HCEC 1CT (cell line): ENCODE data around the gene RIMBP2.

Experiments used
- DNase-seq: peaks from one replicate; pipeline ENCODE4 v3.0.0-alpha.2; 2017

RIMBP2 gene

DNA sequence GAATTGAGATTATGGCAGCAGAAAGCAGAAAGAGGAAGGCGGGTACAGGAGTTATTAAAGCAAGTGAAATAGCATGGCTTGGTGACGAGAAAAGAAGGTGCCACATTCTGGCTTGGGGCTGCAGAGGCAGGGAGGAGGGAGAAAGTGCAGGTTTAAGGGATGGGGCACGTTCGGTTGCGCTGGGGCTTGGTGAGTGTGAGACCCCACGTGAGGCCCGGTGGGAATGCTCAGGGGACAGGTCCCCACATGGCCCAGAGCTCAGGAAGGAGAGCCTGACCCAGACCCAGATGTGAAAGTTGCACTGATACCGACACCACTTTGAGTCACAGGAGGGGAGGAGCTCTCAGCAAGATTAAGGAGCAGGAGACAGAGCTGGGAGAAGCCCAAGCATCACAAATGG is 191.3 kb downstream of the RIMBP2 start:
- DNase-seq, result no peak

DNA sequence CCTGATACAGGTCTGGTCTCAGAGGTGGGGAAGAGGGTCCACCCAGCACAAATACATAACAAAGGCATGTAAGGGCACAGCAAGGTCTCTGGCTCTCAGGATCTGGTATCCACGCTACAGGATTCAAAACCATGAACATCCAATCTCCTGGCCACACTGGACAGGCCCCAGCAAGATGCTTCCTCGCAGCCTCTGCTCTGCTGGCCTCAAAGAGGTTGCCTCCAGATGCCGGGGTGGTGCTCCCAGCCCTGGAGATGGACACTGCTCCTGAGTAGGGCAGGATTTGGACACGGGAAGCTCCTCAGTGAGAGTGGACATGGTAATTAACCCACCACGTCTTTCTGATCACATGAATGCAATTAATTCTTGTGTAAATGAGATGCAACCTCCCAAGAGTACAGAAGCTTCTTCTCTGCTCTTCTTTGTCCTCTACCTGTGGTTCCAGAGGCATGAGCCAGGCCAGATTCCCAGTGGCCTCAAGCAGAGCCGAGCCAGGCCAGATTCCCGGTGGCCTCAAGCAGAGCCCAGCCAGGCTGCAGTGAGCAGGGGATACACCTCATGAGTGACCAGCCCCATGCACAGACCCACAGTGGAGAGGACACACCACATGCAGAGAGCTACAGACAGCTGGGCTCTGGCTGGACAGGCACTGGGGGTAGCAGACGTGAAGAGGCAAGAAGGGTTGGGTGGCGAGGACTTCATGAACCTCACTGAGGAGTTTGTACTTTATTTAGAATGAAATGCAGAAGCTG is 192.1 kb downstream of the RIMBP2 start:
- no peak for DNase-seq

- DNase-seq, result no peak
Observed at GRCh38 chr12:130523208-130523607, 192.9 kb downstream of the RIMBP2 start.

DNA sequence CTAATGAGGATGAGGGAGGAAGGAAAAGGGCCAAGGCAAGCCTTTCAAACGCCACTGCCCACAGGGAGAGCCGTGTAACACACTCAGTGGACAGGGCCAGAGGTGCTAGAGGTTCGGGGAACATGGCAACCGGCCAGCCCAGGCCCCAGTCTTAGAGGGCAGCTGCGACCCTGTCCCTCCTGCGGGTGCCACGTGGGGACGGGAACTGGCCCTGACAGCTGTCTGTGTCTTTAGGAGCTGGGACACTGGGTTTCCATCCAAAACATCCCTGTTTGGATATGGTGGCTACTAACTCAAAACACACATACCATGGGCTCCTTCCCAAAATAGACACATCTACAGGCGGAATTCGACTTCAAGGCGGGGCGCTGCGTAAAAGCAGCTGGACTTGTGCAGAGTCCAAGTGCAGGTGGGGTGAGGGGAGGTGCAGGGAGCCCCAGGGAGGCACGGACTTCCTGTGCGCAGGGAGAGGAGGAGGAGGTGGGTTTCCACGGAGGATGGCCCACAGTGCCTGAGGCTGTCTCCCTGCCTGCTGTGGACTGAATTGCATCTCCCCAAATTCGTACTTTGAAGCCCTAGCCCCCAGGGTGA is 193.8 kb downstream of the RIMBP2 start:
- DNase-seq, result no peak

GRCh38 chr12:130521375-130522124 is 194.5 kb downstream of the RIMBP2 start:
- DNase-seq, result no peak

DNA sequence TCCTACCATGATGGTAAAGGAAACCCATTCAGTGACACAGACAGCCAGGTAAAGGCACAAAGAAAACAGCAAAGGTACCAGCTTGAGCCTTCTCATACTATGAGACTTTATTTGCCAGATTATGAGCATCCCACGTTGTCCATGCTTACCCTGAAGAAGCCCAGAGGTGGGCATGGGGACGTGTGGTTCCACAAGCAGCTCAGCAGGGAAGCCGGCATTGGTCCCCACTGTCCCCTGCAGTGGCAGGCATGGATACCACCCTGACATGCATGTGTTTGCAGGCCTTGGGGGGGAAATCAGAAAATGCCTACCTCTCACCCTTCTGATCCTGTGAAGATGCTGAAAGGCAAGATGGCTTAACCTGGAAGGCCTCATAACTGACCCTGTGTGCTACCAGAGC is 195.3 kb downstream of the RIMBP2 start:
- DNase-seq, result no peak

DNA sequence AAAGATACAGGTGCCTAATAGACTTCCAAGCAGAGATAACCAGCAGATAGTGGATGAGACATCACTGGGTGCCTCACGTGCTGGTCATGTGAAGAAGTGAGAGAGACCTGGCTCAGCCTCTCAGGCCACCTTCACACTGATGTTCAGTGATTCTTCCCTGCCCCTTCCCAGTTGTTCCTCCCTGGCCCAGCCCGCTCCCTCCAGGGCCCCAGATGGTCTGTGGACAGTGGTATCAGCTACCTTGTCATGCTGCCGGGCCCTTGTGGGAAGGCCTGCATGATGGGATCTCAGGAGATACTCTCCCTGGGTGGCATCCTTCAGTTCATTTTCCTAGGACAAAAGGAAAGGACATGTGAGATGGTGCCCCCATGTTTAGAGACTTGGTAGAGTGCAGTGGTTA is 198.5 kb downstream of the RIMBP2 start:
- no peak for DNase-seq

DNA sequence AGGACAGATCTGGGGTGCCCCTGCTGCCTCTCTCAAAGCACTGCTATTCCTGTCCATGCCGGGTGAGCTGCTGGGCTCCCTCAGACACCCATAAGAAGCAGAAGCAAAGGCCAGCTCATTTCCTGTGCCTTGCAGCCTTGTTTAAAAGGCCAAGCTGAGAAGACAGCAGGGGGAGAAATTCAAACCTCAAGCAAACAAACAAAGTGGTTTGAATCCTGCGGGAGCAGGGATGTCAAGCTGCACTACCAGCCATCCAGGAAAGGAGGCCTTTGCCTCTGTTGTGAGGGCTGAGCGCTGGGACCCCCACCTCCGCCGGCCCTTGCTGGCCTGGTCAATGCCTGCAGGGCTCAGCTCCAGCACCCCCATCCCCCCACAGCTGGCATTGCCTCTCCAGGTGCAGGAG is 201.9 kb downstream of the RIMBP2 start:
- DNase-seq, result no peak

DNA sequence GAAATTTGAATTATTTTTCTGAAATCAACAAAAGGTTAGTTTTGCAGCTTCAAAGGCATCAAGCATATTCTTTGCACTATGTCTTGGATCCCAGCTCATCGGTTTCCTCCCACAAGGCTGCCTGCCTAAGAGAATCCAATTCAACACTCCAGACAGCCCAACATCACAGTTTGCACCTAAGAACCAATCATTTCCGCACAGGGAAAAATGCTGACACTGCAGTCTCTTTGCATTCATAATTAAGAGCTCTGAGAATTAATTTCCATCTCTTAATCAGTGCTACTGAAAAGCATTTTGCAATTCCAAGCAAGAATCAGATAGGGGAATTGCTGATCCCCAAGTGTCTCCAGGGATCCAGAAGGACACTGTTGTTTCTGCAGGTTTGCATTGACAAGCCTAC is 202.5 kb downstream of the RIMBP2 start:
- DNase-seq, result no peak

DNA sequence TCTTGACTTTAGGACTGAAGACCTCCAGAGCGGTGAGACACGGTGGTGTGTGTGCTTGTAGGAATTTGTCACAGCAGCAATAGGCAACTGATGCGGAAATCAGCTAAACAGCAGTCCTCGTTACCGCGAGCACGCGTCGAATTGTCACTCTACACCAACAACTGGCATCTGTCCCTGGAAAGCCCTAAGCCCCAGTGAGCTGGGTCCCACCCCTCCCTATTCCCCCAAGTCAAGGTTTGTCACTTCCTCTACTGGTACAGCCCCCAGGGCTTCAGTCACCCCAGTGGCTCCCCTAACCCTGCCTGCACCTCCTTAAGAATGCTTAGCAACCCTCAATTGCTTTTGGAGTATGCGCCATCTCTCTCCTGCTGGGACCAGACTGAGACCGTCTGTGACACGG is 204.8 kb downstream of the RIMBP2 start:
- no peak for DNase-seq

DNA sequence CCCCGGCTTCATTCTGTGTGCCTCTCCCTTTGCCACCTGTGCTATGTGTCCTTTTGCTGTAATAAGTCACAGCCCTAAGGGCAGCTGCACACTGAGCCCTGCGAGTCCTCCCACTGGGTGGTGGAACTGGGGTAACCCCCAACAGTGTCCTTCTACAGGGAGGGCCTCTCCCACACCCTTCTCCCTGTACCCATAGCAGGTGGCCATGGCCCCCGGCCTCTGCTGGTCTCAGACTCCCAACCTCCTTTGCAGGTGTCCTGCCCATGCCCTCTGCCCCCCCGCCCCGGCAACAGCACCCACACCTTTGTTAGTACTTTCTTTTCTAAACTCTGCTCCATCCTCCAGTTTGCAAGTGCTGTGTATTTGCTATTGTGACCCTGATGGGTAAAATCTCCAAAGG is 206.6 kb downstream of the RIMBP2 start:
- no peak for DNase-seq

DNA sequence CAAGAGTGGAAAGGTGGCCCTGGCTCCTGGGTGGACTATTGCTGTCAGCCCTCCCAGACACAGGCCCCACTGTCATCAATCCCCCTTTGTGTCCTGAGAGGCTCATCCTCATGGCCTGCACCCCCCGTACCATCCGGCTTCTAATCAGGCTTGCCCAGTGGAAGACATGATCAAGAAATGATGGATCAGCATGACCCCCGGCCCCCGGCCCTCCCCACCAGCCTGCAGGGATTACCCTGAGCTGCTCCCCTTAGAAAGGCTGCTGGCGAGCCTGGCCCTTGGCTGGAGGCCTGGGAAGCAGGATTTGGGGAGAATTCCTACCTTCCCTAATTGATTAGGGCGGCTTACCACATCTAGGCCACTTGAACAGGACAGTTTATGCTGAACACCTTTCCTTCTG is 207.3 kb downstream of the RIMBP2 start:
- DNase-seq, result no peak

- no peak for DNase-seq
Observed at GRCh38 chr12:130508318-130508717, 207.8 kb downstream of the RIMBP2 start.

GRCh38 chr12:130506844-130507243 is 209.3 kb downstream of the RIMBP2 start:
- no peak for DNase-seq

GRCh38 chr12:130504840-130505175 is 211.3 kb downstream of the RIMBP2 start:
- no peak for DNase-seq

DNA sequence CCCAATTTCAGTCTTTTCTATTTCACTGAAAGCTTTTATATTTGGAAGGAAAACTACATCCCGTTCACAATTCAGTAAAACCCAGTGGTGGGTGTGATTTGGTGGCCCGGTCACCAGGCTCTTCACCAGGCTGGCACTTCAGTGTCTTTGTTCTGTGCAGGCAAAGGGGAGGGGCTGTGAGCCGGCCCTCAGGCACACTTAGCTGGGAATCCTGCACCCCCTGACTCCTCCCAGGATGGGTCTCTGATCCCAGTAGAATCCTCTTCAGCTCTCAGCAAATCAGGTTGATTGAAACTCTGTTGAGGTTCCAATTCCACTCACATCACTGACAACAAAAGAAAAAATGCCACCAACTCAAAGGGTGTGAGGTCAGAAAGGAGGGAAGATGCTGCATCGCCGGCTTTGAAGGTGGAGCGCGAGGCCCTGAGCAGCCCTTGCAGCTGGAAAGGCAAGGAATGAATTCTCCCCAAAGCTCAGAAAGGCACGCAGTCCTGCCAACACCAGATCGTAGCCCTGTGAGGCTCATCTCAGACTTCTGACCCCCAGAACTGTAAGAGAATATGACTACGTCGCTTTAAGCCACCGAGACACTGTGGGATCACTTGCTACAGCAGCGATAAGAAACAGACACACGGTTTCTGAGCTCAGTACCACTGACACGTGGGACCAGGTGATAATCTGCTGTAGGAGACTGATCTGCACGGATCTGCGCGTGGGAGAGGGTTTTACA is 211.8 kb downstream of the RIMBP2 start:
- no peak for DNase-seq

DNA sequence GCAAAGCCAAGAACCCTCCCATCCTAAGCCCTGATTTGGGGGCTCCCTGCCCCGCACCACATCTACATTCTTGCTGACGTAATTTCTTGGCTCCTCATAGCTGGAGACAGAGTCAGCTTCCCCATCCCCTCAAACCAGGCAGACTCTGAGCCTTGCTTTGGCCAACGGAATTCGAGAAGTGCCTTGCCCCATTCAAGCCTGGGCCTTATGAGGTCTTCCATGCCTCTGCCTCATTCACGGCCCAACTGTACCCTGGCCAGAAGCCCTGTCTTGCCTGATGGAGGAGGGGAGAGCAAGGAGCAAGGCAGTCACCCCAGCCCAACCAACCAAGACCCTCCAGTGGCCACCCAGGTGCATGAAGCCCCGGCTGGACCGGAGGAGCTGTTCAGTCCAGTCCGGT is 214.3 kb downstream of the RIMBP2 start:
- no peak for DNase-seq

GRCh38 chr12:130500835-130501330 is 215.2 kb downstream of the RIMBP2 start:
- DNase-seq, result no peak

DNA sequence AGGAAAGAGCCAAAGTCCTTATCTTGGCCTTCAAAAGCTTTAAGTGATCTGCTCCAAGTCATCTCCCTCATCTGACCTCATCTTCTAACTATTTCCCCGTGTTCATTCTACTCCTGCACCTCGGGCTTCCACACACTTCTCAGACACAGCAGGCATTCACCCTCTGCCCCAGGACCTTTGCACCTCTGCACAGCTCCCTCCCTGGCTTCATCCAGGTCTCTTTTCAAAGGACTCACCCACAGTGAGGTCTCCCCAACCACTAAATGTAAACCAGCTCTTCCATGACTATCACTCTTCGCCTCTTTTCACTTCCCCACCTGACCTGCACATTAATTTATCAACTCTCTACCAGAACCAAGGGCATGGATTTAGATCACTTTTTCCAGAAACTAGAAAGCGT is 216.6 kb downstream of the RIMBP2 start:
- no peak for DNase-seq

DNA sequence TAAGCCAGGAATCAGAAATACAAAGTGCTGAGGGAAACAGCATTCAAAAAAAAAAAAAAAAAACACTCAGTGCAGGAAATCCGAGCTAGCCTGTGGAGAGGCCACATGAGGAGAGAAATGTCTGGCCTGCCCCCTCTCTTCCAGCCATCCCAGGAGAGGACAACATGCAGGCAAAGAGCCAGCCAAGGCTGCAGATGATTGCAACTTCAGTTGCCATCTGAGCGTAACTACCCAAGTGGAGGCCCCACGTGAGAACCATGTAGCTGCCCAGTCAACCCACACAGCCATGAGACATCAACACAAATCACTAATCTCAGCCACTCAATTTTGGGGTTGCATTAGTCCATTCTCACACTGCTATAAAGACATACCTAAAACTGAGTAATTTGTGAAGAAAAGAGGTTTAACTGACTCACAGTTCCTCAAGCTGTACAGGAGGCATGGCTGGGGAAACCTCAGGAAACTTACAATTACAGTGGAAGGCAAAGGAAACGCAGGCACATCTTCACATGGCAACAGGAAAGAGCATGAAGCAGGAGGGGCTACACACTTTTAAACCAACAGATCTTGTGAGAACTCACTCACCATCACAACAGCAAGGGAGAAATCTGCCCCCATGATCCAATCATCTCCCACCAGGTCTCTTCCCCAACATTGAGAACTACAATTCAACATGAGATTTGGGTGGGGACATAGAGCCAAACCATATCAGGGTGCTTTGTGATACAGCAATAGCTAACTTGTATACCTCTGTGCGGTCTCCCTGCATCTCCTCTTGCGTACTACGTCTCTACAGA is 217.3 kb downstream of the RIMBP2 start:
- DNase-seq, result no peak

GRCh38 chr12:130497991-130498390 is 218.1 kb downstream of the RIMBP2 start:
- no peak for DNase-seq

- no peak for DNase-seq
Observed at GRCh38 chr12:130497321-130497720, 218.8 kb downstream of the RIMBP2 start.
